NCI-H510A (cell line): Measurements from ENCODE around the gene FAM83F.
A peak's percentile ranks its signal among the peaks of the same experiment; 100 is the strongest.

Experiments used
- DNase-seq: peaks from one replicate; lab custom pipeline; 2025; lab: John Stamatoyannopoulos, UW

FAM83F gene

DNA sequence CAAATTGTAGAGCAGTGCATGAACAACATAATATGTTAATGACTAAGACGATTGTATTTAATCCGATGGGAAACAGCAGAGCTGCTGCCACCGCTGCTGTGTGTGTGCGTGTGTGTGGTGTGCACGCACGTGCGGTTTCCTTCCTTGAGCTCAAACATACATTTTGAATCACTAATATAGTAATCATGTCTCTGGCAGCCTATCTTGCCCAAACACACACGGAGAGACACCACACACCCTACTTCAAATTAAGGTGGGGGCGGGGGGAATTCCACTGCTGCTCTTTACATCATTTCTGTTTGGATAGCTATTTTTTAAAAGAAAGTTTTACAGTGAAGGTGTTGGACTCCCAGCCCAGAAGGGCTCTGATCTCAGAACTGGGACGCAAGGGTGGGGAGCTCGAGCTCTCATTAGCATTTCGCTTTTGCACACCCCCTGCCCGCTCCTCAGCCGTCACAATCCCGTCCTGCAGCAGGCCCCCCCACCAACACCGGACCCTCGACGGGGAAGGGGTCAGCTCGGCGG, 651 bp upstream of the FAM83F start:
- no peak for DNase-seq

DNA sequence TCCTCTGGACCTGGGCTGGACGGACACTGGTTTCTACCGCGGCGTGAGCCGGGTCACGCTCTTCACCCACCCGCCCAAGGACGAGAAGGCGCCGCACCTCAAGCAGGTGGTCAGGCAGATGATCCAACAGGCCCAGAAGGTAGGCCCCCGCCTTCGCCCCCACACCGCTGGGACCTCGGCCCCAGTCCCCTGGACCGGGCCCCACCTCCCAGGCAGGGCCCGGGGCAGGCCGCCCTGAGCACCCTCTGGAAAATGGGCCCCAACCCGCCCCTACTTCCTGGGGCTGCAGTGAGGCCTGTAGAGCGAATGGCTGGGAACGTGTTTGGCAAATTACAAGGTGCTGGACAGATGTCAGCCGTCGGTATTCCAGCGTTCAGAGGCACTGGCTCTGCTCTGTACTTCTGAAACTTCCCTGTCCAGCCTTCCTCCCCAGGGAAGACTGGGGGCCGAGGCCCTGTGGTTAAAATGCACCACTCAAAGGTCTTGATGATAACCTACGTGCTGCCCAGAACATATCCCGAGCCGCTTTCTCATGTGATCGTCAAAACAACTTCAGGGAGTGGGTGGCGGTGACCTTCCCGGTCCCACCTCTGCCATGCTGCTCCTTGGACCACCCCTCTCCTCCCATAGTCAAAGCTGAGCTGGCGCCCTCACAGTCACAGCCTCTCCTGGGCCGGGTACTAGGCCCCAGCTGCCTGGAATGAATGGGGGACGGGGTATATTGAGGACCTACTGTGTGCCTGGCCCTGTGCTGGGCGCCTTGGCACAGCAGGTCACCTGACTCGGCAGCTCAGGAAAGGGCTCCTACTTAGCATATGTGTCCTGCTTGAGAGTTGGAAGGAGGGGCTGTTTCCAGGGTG, 869 bp downstream of the FAM83F start:
- no peak for DNase-seq

DNA sequence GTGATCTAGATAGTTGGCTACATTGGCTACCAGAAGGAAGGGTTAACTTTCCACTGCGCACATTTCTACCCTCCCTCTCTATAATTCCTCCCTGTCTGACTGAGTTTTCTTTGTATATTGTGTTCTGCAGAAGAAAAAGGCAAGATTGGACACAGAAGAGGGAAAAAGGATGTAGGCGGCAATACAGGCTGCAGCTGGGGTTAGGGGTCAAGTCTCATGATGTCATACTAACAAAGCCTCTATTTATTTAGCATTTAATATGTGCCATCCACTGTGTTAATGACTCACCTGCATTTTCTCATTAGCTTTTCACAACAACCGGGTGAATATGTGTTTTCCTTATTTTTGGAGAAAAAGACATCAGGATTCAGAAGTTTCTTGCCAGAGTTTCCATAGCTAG, 2.0 kb downstream of the FAM83F start:
- no peak for DNase-seq

DNA sequence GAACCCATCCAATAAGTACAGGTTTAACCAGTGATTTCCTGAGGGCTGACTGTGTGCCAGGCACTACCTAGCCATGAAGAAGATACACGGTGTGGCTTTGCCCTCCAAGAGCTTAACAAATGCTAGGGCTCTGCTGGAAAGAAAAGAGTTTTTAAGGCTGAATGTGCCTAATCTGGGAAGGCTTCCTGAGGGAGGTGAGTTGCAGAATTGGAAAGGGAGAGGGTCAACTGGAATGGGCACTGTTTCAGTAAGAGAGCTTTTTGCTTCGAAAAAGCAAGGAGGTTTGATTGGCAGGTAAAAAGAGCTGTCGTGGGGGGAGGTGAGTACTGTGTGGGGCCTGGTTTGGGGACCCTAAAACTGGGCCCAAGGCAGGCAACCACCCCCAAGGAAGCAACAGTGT, 2.7 kb downstream of the FAM83F start:
- DNase-seq: no peak

GRCh38 chr22:39997939-39998726, 3.4 kb downstream of the FAM83F start:
- peak; percentile 41 for DNase-seq

- no peak for DNase-seq
Measured at GRCh38 chr22:39999144-39999757, 4.5 kb downstream of the FAM83F start.

DNA sequence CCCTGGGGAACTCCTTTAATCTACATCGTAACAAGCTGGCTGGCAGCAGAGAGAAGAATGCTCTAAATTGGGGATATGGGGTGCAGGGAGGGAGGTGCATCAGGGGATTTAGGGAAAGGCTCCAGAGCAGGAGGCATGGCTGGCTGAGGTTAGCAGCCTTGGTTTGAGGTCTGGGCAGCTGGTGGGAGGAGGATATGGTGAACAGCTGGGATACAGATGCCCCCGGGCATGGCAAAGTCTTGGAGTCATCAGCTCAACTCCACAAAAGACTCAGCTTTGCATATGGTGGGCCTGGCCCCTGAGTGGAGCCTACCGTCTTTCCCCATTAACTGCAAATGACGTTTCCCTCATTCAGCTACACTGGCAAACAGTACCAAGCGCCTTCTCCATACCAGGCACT, 5.4 kb downstream of the FAM83F start:
- no peak for DNase-seq

DNA sequence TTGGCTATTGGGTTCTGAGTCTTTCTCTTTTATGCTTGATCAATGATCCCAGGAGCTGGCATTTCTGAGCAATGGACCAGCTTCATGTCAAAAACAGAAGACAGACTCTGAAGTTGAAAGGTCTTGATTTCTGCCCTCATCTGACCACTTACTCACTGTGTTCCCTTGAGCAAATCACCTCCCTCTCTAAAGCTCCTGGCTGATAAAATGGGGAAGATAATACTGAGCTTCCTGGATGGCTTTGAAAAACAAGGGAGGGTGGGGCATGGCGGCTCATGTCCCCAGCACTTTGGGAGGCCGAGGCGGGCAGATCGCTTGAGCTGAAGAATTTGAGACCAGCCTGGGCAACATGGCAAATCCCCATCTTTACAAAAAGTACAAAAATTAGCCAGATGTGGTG, 6.4 kb downstream of the FAM83F start:
- DNase-seq: no peak

GRCh38 chr22:40001800-40002577, 7.2 kb downstream of the FAM83F start:
- DNase-seq: no peak

GRCh38 chr22:40002935-40003715, 8.4 kb downstream of the FAM83F start:
- no peak for DNase-seq

- no peak for DNase-seq
Measured at GRCh38 chr22:40004836-40005235, 10.1 kb downstream of the FAM83F start.

DNA sequence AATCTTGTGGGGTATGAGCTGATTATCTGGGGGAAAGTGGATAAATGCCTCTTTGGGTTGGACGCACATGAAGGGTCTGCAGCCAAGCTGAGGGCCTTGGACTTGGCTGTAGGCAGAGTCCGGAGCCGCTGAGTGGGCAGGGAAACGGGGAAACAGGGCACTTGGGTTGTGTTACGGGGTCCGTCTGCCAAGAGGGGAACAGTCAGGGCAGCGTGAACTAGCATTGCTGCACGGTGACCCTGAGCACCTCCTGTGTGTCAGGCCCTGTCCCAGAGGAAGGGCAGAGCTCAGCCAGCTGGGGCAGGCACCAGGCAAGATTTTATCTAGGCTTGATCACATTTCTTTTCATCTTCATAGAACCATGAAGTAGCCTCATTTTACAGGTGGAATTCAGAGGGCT, 11.9 kb downstream of the FAM83F start:
- no peak for DNase-seq

DNA sequence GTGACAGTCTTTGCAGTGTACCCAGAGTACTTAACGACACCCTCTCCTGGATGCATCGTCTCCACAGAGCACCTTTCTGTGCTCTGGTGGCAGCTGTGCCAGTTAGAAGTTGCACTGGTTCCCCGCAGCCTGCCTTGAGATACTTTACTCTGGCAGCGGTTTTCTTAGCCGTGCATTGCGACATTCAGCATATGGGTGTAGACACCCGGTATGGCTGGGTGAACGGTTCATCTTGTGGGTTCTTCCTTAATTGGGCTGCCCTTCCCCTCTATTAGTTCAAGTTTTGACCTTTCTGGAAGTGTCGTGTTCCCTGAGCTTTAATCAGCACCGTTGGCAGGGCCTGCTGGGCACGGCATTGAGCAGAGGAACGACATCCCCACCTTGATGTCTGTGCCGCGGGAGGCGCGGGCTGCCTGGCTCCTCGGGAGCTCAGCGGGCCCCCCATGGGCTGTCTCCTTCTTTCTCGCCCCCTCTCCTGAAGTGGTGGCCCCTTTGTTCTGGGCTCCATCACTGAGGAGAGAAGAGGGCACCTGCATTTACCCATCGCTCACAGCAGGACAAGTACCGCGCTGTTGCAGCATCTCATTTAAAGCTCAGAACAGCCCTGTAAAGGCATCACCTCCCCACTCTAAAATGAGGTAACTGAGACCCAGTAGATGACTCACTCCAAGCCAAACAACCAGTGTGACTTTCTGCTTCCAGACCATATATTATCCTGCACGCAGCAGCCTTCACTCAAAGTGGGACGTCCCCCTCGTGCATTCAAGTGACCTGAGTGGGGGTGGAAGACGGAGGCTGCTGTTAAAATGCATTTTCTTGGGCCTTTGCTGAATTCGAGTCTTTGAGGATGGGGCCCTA, 13.3 kb downstream of the FAM83F start:
- no peak for DNase-seq

DNA sequence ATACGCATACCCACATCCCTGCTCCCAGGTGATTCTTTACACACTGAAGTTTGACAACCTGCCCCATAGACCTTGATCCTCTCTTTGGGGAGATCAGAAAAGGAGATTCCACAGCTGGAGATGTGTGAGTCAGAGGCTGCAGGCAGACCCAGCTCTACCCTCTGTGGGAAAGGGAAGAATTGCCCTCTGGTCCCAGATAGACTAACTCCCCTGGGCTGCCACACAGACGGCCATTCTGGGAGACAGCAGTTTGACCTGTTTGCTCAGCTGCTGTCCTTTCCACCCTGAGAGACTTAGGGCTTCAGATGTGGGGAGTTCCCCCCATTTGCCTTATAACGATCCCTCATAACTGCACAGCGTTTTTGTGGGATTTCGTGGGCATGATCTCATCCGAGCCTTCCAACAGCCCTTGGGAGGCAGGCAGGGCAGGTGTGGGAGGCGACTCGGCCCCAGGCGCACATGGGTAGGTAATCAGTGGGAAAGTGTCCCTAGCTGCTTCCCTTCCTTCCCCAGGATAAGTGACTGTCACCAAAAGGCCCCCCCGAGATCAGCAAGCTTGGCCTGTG, 14.1 kb downstream of the FAM83F start:
- no peak for DNase-seq

DNA sequence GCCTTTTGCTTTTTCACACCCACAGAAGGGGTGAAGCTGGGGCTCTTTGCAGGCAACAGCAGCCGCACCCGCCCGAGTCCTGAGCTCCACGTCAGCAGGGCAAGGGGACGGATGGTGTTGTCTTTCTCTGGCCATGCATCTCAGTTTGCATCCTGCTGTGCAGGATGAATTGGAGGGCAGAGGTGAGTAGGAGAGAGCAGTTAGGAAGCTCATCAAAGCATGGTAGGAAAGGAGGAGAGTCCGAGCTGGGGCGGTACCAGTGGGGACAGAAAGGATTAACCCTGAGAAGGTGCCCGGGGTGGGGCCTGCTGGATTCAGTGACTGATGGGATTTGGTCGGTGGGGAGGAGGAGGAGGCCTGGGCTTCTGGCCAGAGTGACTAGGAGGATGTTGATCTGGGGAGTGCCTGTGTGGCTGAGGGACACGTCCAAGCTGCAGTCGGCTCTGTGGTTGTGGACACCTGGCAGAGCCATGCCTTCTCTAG, 14.6 kb downstream of the FAM83F start:
- peak; percentile 37 for DNase-seq

DNA sequence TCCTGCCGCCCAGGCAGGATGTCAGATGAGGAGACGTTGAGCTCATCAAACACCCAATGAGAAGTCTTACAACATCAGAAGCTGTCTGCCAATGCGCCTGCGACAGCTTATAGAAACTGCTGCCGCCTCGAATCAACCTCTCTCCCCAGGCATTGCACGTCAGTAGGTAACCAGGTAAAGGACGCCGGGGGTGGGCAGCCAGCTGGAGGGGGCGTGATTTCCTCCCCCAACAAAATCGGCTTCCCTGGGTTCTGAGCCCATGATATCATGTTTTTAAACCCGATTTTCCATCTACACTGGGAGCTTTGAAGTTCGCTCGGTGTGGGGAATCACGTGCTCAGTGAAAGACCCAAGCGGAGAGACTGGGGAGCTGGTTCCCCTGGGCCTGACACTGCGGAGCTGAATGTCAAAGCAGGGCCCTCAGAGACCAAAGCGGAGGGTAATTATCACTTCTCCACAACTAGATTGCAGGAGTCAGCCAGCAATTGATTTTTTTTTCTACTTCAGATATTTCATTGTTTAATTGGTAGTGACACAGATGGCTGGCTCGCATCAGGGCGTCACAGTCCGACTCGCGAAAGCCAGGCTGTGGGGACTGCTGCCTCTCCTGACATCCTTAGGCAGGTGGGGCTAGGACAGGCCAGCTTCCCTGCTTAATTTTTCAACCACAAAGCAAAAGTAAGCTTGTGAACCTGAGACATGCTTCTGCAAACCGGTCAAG, 15.4 kb downstream of the FAM83F start:
- no peak for DNase-seq

DNA sequence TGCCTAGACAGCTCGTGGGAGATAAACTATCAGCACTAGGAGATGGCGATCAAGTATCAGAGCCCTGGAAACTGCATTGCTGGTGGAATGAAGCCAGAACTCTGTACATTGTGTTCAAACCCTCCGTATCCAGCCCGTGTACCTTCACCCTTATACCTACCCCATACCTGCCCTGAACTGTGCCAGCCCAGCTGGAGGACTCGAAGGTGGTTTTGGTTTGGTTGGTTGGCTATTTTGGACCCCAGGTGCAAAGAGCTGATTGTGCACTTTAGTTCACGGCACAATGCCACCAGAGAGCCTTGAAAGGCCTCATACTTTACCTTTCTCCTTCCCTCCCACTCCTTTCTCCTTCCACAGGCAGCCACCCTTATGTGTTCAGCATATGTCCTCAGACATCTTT, 16.0 kb downstream of the FAM83F start:
- DNase-seq: no peak

GRCh38 chr22:40014667-40015248, 20.0 kb downstream of the FAM83F start:
- no peak for DNase-seq
